Calu3 (cell line): ENCODE measurements around the gene HIVEP3. TPM values are rescaled to one million over a fixed set of nuclear protein-coding genes. Genes with fewer than 3 reads are reported as not detected.

Experiments
- BruUV-seq: library from RNA; stranded (reverse); fragments of 400-500 nt; replicated peaks from 2 replicates; lab custom pipeline; 2021; lab: Mats Ljungman, UMichigan
- CTCF ChIA-PET: fragments of 300-600 bp; sonication (Branson Sonifier 250); formaldehyde crosslinking; loops from one replicate; lab custom pipeline; 2022; ENCODE audit warnings: antibody characterized with exemption; lab: Charles Lee
- DNase-seq: peaks from one replicate; pipeline ENCODE4 v3.0.0; 2022
- H3K27ac Mint-ChIP-seq: one replicate; pipeline ENCODE4 v1.8.0; 2022; ENCODE audit warnings: mixed read lengths; ENCODE audit not compliant: unreplicated experiment
- H3K27me3 Mint-ChIP-seq: one replicate; pipeline ENCODE4 v1.8.0; 2022; ENCODE audit warnings: mixed read lengths; ENCODE audit not compliant: unreplicated experiment
- H3K36me3 Mint-ChIP-seq: one replicate; pipeline ENCODE4 v1.8.0; 2022; ENCODE audit warnings: mild to moderate bottlenecking, moderate library complexity, mixed read lengths; ENCODE audit not compliant: insufficient read depth, unreplicated experiment
- H3K4me1 Mint-ChIP-seq: one replicate; pipeline ENCODE4 v1.8.0; 2022; ENCODE audit warnings: mild to moderate bottlenecking, low read depth, mixed read lengths; ENCODE audit not compliant: unreplicated experiment
- H3K4me3 Mint-ChIP-seq: one replicate; pipeline ENCODE4 v1.8.0; 2022; ENCODE audit warnings: mild to moderate bottlenecking, low read depth, moderate library complexity, mixed read lengths; ENCODE audit not compliant: unreplicated experiment
- H3K9me3 Mint-ChIP-seq: one replicate; pipeline ENCODE4 v1.8.0; 2022; ENCODE audit warnings: low read depth, mixed read lengths; ENCODE audit not compliant: unreplicated experiment
- CTCF ChIP-seq: fragments of 200-600 bp; IDR thresholded peaks from one replicate; pipeline ENCODE4 v1.8.0; 2022; ENCODE audit warnings: antibody characterized with exemption; ENCODE audit not compliant: unreplicated experiment
- intact Hi-C: fragments of 100-400 bp; cut with micrococcal nuclease; formaldehyde crosslinking; loops from one replicate; pipeline ENCODE4 v1.10.0; 2022; ENCODE audit not compliant: unreplicated experiment
- total RNA-seq: library from RNA; stranded (reverse); gene quantifications from 2 replicates; pipeline ENCODE4 v1.2.3, GENCODE V29; 2022

The HIVEP3 gene
- total RNA-seq, 1 experiment from 2014 or later = 9.0 TPM

- Mint-ChIP-seq H3K4me1 (peaks cover 3% of the 10 kb centered on the region), H3K27me3 (peaks cover 32% of the 10 kb centered on the region), H3K36me3 (no peaks in the 10 kb centered on the region), H3K4me3 (no peak overlapping the region), H3K9me3 (no peaks in the 10 kb centered on the region), H3K27ac (no peak overlapping the region)
- no TSS peak for BruUV-seq
- TF ChIP-seq CTCF = no peak
- CTCF ChIA-PET = no interaction called here
- intact Hi-C loops = no loop called here
- DNase-seq = no peak
Observed at GRCh38 chr1:41720861-41721410, 197.8 kb downstream of the HIVEP3 start.

GRCh38 chr1:41719590-41719989 lies 199.1 kb downstream of the HIVEP3 start:
- H3K27ac Mint-ChIP-seq = no peak overlapping the region
- H3K4me3 Mint-ChIP-seq = no peak overlapping the region
- peaks cover 35% of the 10 kb centered on the region for H3K27me3 Mint-ChIP-seq

GRCh38 chr1:41719128-41719527 lies 199.6 kb downstream of the HIVEP3 start:
- Mint-ChIP-seq H3K4me1 (peaks cover 8% of the 10 kb centered on the region), H3K27ac (no peak overlapping the region), H3K36me3 (no peaks in the 10 kb centered on the region), H3K27me3 (peaks cover 40% of the 10 kb centered on the region), H3K9me3 (no peaks in the 10 kb centered on the region), H3K4me3 (no peak overlapping the region)
- no peak for DNase-seq
- no peak for TF ChIP-seq CTCF
- intact Hi-C loops = no loop called here
- CTCF ChIA-PET = interaction anchor here (0.7 kb wide), 1 partner anchor 57 kb away, joined by 3 read pairs; no protein-coding TSS in a partner anchor
- no TSS peak for BruUV-seq

More at GRCh38 chr1:41719590-41719989, 199.1 kb downstream of the HIVEP3 start:
- Mint-ChIP-seq H3K4me1 (peaks cover 8% of the 10 kb centered on the region), H3K9me3 (no peaks in the 10 kb centered on the region), H3K36me3 (no peaks in the 10 kb centered on the region)
- intact Hi-C loops = no loop called here
- TF ChIP-seq CTCF = no peak
- no TSS peak for BruUV-seq
- CTCF ChIA-PET = no interaction called here
- no peak for DNase-seq

GRCh38 chr1:41718497-41718896 lies 200.2 kb downstream of the HIVEP3 start:
- Mint-ChIP-seq H3K36me3 (no peaks in the 10 kb centered on the region), H3K9me3 (no peaks in the 10 kb centered on the region), H3K27ac (no peak overlapping the region), H3K27me3 (peaks cover 43% of the 10 kb centered on the region), H3K4me3 (no peak overlapping the region), H3K4me1 (peaks cover 8% of the 10 kb centered on the region)
- CTCF ChIA-PET = interaction anchor here (0.7 kb wide), 1 partner anchor 57 kb away, joined by 3 read pairs; no protein-coding TSS in a partner anchor
- no TSS peak for BruUV-seq
- intact Hi-C loops = no loop called here
- no peak for DNase-seq
- no peak for TF ChIP-seq CTCF
